ENCODE measurements around the gene GARIN5A. TPM values are rescaled to one million over a fixed set of nuclear protein-coding genes. Genes with fewer than 3 reads are reported as not detected.
"Not testable (repeated sequence)": the region's sequence is repeated elsewhere in the genome, so short reads cannot be mapped to it uniquely, and the experiment has no call there.

The GARIN5A gene
- polyA plus RNA-seq, 5 donors, result 3.4 to 5.3 (median 4.6) TPM

GRCh38 chr19:50490411-50490811 is 13.8 kb upstream of the GARIN5A start:
- DNase-seq, result no peak

- DNase-seq, result no peak
These were observed 12.9 kb upstream of the GARIN5A start for GRCh38 chr19:50489461-50490011.

- DNase-seq, result no peak
These were observed 11.9 kb upstream of the GARIN5A start for GRCh38 chr19:50488389-50489194.

- no peak for DNase-seq
These were observed 10.3 kb upstream of the GARIN5A start for GRCh38 chr19:50486823-50487515.

GRCh38 chr19:50485284-50485955 is 8.8 kb upstream of the GARIN5A start:
- DNase-seq, result no peak

- no peak for DNase-seq
These were observed 6.3 kb upstream of the GARIN5A start for GRCh38 chr19:50482916-50483315.

- no peak for DNase-seq
These were observed 5.7 kb upstream of the GARIN5A start for GRCh38 chr19:50482271-50482855.

- no peak for DNase-seq
These were observed 4.9 kb upstream of the GARIN5A start for GRCh38 chr19:50481351-50482149.

- no peak for DNase-seq
These were observed 3.8 kb upstream of the GARIN5A start for GRCh38 chr19:50480281-50481111.

- DNase-seq, result no peak
These were observed 3.2 kb upstream of the GARIN5A start for GRCh38 chr19:50479761-50480251.

- DNase-seq, result no peak
These were observed 2.5 kb upstream of the GARIN5A start for GRCh38 chr19:50478901-50479715.

GRCh38 chr19:50477751-50478515 is 1.3 kb upstream of the GARIN5A start:
- DNase-seq, result no peak

GRCh38 chr19:50476907-50477238 is 225 bp upstream of the GARIN5A start:
- DNase-seq, result no peak

- no peak for DNase-seq
These were observed 868 bp downstream of the GARIN5A start for GRCh38 chr19:50475736-50476223.

- no peak for DNase-seq
These were observed 1.5 kb downstream of the GARIN5A start for GRCh38 chr19:50475101-50475568.

GRCh38 chr19:50473336-50473735 is 3.3 kb downstream of the GARIN5A start:
- DNase-seq, result not testable (repeated sequence)

- no peak for DNase-seq
These were observed 7.8 kb downstream of the GARIN5A start for GRCh38 chr19:50468818-50469217.

- DNase-seq, result no peak
These were observed 9.1 kb downstream of the GARIN5A start for GRCh38 chr19:50467566-50467965.

All from right lung (tissue), 5 donors.